Measurements from ENCODE around the gene LMO1. TPM values are rescaled to one million over a fixed set of nuclear protein-coding genes. Genes with fewer than 3 reads are reported as not detected.

The LMO1 gene
- total RNA-seq, 4 donors from 2014 or later, result 0.50 TPM; not detected in 3

DNA sequence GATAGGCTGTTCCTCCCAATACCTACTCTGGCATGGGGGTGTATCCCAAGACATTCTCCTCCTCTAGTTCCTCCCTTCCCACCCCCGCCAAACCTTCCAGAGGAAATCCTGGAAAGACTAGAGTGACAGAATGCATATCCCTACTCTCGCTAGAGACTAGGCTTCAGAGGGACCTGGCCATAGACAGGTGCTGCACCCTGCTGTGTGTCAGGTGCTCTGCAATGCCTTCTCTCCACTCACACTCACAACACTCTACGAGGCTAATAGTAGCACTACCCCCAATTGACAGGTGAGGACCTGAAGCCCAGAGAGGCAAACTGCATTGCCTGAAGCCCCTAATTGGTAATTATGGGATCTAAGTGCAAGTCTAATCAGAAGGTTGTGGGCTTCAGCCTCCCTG, 46.2 kb upstream of the LMO1 start:
- Histone ChIP-seq H3K9me3 (peaks cover 0 to 2% (median 0%) of the 10 kb centered on the region in 4 donors), H3K36me3 (no peaks in the 10 kb centered on the region), H3K4me1 (no peaks in the 10 kb centered on the region), H3K27ac (replicated peaks in 1 of 4) (no peak overlapping the region), H3K4me3 (no peak overlapping the region), H3K27me3 (peaks cover 0 to 5% (median 0%) of the 10 kb centered on the region in 4 donors)
- 67% methylated on average over 3 of the region's 3 CpGs for WGBS
- intact Hi-C loops (cut with DNase I), result no loop called here
- TF ChIP-seq POLR2AphosphoS5 (IDR thresholded peaks at IDR 0.05), result no peak
- TF ChIP-seq, protein P1, sequence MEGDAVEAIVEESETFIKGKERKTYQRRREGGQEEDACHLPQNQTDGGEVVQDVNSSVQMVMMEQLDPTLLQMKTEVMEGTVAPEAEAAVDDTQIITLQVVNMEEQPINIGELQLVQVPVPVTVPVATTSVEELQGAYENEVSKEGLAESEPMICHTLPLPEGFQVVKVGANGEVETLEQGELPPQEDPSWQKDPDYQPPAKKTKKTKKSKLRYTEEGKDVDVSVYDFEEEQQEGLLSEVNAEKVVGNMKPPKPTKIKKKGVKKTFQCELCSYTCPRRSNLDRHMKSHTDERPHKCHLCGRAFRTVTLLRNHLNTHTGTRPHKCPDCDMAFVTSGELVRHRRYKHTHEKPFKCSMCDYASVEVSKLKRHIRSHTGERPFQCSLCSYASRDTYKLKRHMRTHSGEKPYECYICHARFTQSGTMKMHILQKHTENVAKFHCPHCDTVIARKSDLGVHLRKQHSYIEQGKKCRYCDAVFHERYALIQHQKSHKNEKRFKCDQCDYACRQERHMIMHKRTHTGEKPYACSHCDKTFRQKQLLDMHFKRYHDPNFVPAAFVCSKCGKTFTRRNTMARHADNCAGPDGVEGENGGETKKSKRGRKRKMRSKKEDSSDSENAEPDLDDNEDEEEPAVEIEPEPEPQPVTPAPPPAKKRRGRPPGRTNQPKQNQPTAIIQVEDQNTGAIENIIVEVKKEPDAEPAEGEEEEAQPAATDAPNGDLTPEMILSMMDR (IDR thresholded peaks at IDR 0.05), result no peak
- no peak for TF ChIP-seq POLR2A (IDR thresholded peaks at IDR 0.05; ENCODE audit: low read depth)
- no peak for TF ChIP-seq EP300 (IDR thresholded peaks at IDR 0.05)
- DNase-seq (ENCODE audit: extremely low spot score), result no peak

DNA sequence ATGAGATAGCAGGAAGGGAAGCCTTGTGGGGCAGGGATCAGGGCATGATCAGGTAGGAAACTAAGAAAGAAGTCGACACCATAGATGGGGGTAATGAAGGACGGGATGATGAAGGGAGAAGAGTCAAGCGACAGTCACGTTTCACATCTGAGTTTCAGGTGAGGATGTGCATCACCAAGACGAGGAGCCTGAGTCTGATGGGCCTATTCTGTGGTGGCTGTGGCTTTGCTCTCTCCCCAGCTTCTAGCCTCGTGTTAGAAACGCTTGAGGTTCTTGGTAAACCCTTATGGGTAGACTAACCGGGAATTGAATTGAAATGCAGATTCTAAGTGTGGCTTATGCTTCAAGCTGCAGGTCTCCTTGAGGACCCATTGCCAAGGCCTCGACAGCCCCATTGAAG, 45.6 kb upstream of the LMO1 start:
- TF ChIP-seq POLR2AphosphoS5 (IDR thresholded peaks at IDR 0.05) (no peak), EP300 (IDR thresholded peaks at IDR 0.05) (no peak), POLR2A (IDR thresholded peaks at IDR 0.05; ENCODE audit: low read depth) (no peak)
- TF ChIP-seq, protein P1 (IDR thresholded peaks at IDR 0.05), result no peak
- H3K4me1 ChIP-seq, result no peaks in the 10 kb centered on the region
- H3K36me3 ChIP-seq, result no peaks in the 10 kb centered on the region
- intact Hi-C loops (cut with DNase I), result no loop called here
- no peak overlapping the region for H3K27ac ChIP-seq (replicated peaks in 1 of 4)
- no peak for DNase-seq (ENCODE audit: extremely low spot score)
- 81% methylated on average over 9 of the region's 9 CpGs for WGBS
- H3K27me3 ChIP-seq, result peaks cover 0 to 5% (median 0%) of the 10 kb centered on the region in 4 donors
- H3K4me3 ChIP-seq, result no peak overlapping the region
- H3K9me3 ChIP-seq, result peaks cover 0 to 7% (median 0%) of the 10 kb centered on the region in 4 donors

DNA sequence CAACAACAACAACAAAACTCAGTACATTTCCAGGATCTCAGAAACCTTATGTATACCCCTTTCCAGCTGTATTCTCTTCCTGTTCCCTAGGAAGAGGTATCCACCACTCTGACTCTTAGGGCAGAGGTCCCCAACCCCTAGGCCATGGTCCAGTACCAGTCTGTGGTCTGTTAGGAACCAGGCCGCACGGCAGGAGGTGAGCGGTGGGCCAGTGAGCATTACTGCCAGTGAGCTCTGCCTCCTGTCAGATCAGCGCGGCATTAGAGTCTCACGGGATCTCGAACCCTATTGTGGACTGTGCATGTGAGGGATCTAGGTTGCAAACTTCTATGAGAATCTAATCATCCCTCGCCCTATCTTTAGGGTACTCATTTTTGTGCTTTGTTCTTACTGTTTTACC, 43.9 kb upstream of the LMO1 start:
- Histone ChIP-seq H3K4me3 (no peak overlapping the region), H3K27ac (replicated peaks in 1 of 4) (no peak overlapping the region), H3K9me3 (peaks cover 0 to 16% (median 0%) of the 10 kb centered on the region in 4 donors), H3K4me1 (no peaks in the 10 kb centered on the region), H3K27me3 (no peaks in the 10 kb centered on the region), H3K36me3 (no peaks in the 10 kb centered on the region)
- TF ChIP-seq POLR2A (IDR thresholded peaks at IDR 0.05; ENCODE audit: low read depth) (no peak), EP300 (IDR thresholded peaks at IDR 0.05) (no peak), POLR2AphosphoS5 (IDR thresholded peaks at IDR 0.05) (no peak)
- TF ChIP-seq, protein P1 (IDR thresholded peaks at IDR 0.05), result no peak
- intact Hi-C loops (cut with DNase I), result no loop called here
- no peak for DNase-seq (ENCODE audit: extremely low spot score)
- WGBS, result 97% methylated on average over 8 of the region's 8 CpGs

DNA sequence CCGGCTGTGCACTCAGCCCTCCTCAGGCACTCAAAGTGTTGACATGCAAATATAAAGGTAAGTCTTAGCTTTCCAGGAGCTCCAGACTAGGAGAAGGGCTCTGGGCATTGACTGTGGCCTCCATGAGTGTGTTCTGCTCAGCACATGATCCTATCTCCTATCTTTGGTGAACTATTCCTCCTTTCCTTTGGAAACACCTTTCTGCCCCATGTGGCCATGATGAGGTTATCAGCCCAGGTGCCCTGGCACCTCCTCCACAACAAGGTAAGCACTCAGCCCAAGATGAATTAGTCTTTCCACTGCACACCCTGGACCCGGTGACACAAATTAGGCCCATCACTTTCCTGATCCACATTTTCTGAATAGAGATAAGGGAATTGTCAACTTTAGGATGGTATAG, 37.9 kb upstream of the LMO1 start:
- Histone ChIP-seq H3K27me3 (peaks cover 0 to 3% (median 0%) of the 10 kb centered on the region in 4 donors), H3K4me3 (no peak overlapping the region), H3K9me3 (peaks cover 0 to 16% (median 0%) of the 10 kb centered on the region in 4 donors), H3K4me1 (no peaks in the 10 kb centered on the region), H3K27ac (replicated peaks in 1 of 4) (no peak overlapping the region), H3K36me3 (no peaks in the 10 kb centered on the region)
- WGBS, result 89% methylated on average over 2 of the region's 2 CpGs
- intact Hi-C loops (cut with DNase I), result no loop called here
- TF ChIP-seq, protein P1 (IDR thresholded peaks at IDR 0.05), result no peak
- no peak for TF ChIP-seq POLR2AphosphoS5 (IDR thresholded peaks at IDR 0.05)
- no peak for TF ChIP-seq POLR2A (IDR thresholded peaks at IDR 0.05; ENCODE audit: low read depth)
- TF ChIP-seq EP300 (IDR thresholded peaks at IDR 0.05), result no peak
- no peak for DNase-seq (ENCODE audit: extremely low spot score)

All from esophagus muscularis mucosa (tissue), 4 donors.